B cell (primary cell): Measurements from ENCODE around the gene PRKCA.

Experiments
- CTCF ChIP-seq: fragments of 200-600 bp; IDR thresholded peaks from one replicate; pipeline ENCODE4 v1.8.0; 2022; ENCODE audit warnings: antibody characterized with exemption, mild to moderate bottlenecking
- EZH2 ChIP-seq: IDR thresholded peaks from 2 replicates; pipeline ENCODE4 v1.6.1; 2012; ENCODE audit warnings: borderline replicate concordance, low read depth, mild to moderate bottlenecking, moderate library complexity, low read length; ENCODE audit not compliant: insufficient read depth, poor library complexity, severe bottlenecking

GRCh38 chr17:66649818-66650543 is 347.6 kb downstream of the PRKCA start:
- no peak for TF ChIP-seq CTCF
- no peak for TF ChIP-seq EZH2
